Activated B cell treated with CpG ODN at 0.5 μM for 24 hours (primary cell): ENCODE measurements around the gene TMEM219. TPM values are rescaled to one million over a fixed set of nuclear protein-coding genes. Genes with fewer than 3 reads are reported as not detected.
"Not testable (repeated sequence)": the region's sequence is repeated elsewhere in the genome, so short reads cannot be mapped to it uniquely, and the experiment has no call there.

Experiments
- ATAC-seq: fragments of 200-7000 bp; cut with Tn5 transposase; one replicate; pipeline ENCODE4 v1.10.0; 2021; ENCODE audit warnings: low read depth, mild to moderate bottlenecking, moderate library complexity
- CTCF ChIA-PET: fragments of 350-600 bp; sonication (Branson Sonifier 250); formaldehyde crosslinking; loops from one replicate; lab custom pipeline; 2021; ENCODE audit warnings: antibody characterized with exemption; lab: Charles Lee
- POLR2A ChIA-PET: fragments of 350-600 bp; sonication (Branson Sonifier 250); formaldehyde crosslinking; loops from one replicate; lab custom pipeline; 2021; ENCODE audit warnings: antibody characterized with exemption; lab: Charles Lee
- DNase-seq: peaks from one replicate; pipeline ENCODE4 v3.0.0; 2022
- H3K27ac Mint-ChIP-seq: one replicate; pipeline ENCODE4 v1.8.0; 2020; ENCODE audit warnings: mixed read lengths
- H3K27me3 Mint-ChIP-seq: one replicate; pipeline ENCODE4 v1.8.0; 2021; ENCODE audit warnings: mixed read lengths
- H3K36me3 Mint-ChIP-seq: one replicate; pipeline ENCODE4 v1.8.0; 2021; ENCODE audit warnings: low read depth, mixed read lengths
- H3K4me1 Mint-ChIP-seq: one replicate; pipeline ENCODE4 v1.8.0; 2021; ENCODE audit warnings: mixed read lengths
- H3K4me3 Mint-ChIP-seq: one replicate; pipeline ENCODE4 v1.8.0; 2020; ENCODE audit warnings: mild to moderate bottlenecking, mixed read lengths
- H3K9me3 Mint-ChIP-seq: one replicate; pipeline ENCODE4 v1.8.0; 2020; ENCODE audit warnings: mixed read lengths
- CTCF ChIP-seq: fragments of 200-600 bp; IDR thresholded peaks from one replicate; pipeline ENCODE4 v1.8.0; 2022; ENCODE audit warnings: antibody characterized with exemption, mild to moderate bottlenecking
- intact Hi-C: fragments of 100-400 bp; cut with micrococcal nuclease; formaldehyde crosslinking; loops from one replicate; pipeline ENCODE4 v1.15.1; 2024
- total RNA-seq: library from RNA; stranded (reverse); gene quantifications from 2 replicates; pipeline ENCODE4 v1.2.3, GENCODE V29; 2022

TMEM219 gene
- total RNA-seq, 1 donor from 2014 or later, result 50.3 TPM

GRCh38 chr16:29925105-29925756 is 36.6 kb upstream of the TMEM219 start:
- no peaks in the 10 kb centered on the region for H3K9me3 Mint-ChIP-seq
- peaks cover 35% of the 10 kb centered on the region for H3K36me3 Mint-ChIP-seq
- ATAC-seq (no peak), DNase-seq (no peak)
- ChIA-PET CTCF (interaction anchor here (1.1 to 1.2 kb wide), 3 partner anchors 37 to 81 kb away, joined by 3 to 4 read pairs (median 3); partner anchors contain the start of genes TAOK2 and TMEM219), POLR2A (interaction anchor here (0.6 to 3.5 kb wide), 16 partner anchors 9 to 1149 kb away, joined by 3 to 30 read pairs (median 6); partner anchors contain the start of genes ALDOA, CDIPT, HIRIP3 and INO80E)
- no peaks in the 10 kb centered on the region for H3K27me3 Mint-ChIP-seq
- TF ChIP-seq CTCF, result no peak
- intact Hi-C loops, result no loop called here
- peak overlapping the region; percentile 94 for H3K4me3 Mint-ChIP-seq
- H3K27ac Mint-ChIP-seq, result peak overlapping the region; percentile 81
- peaks cover 31% of the 10 kb centered on the region for H3K4me1 Mint-ChIP-seq

GRCh38 chr16:29925781-29926710 is 35.8 kb upstream of the TMEM219 start, which contains the start of gene KCTD13:
Gene KCTD13, minus strand, starts transcription at chr16:29926226. Its CDS starts 193 bp downstream, at chr16:29926033.
- peaks cover 27% of the 10 kb centered on the region for H3K36me3 Mint-ChIP-seq
- H3K27ac Mint-ChIP-seq, result peak within 1 kb of the TSS; percentile 94
- ATAC-seq (peak; percentile 90), DNase-seq (peak; percentile 100)
- H3K4me3 Mint-ChIP-seq, result peak within 1 kb of the TSS; percentile 94
- no peaks in the 10 kb centered on the region for H3K27me3 Mint-ChIP-seq
- peaks cover 28% of the 10 kb centered on the region for H3K4me1 Mint-ChIP-seq
- POLR2A ChIA-PET, result interaction anchor here (0.6 to 3.5 kb wide), 29 partner anchors 9 to 1148 kb away, joined by 3 to 30 read pairs (median 5); partner anchors contain the start of genes ALDOA, ASPHD1, CD19 and CDIPT
- intact Hi-C loops, result loop anchor here (1.0 kb wide), 5 partner anchors 26 to 70 kb away; partner anchors contain the start of genes ASPHD1, CDIPT, INO80E and TAOK2
- CTCF ChIA-PET, result interaction anchor here (1.1 to 1.2 kb wide), 3 partner anchors 36 to 80 kb away, joined by 3 to 4 read pairs (median 3); partner anchors contain the start of genes TAOK2 and TMEM219
- no peaks in the 10 kb centered on the region for H3K9me3 Mint-ChIP-seq
- TF ChIP-seq CTCF, result no peak

GRCh38 chr16:29926711-29927052 is 35.2 kb upstream of the TMEM219 start:
- H3K27me3 Mint-ChIP-seq, result no peaks in the 10 kb centered on the region
- peaks cover 21% of the 10 kb centered on the region for H3K36me3 Mint-ChIP-seq
- H3K27ac Mint-ChIP-seq, result peak overlapping the region; percentile 94
- DNase-seq (no peak), ATAC-seq (no peak)
- no peaks in the 10 kb centered on the region for H3K9me3 Mint-ChIP-seq
- H3K4me1 Mint-ChIP-seq, result peaks cover 28% of the 10 kb centered on the region
- peak overlapping the region; percentile 94 for H3K4me3 Mint-ChIP-seq
- intact Hi-C loops, result loop anchor here (1.0 kb wide), 5 partner anchors 26 to 70 kb away; partner anchors contain the start of genes ASPHD1, CDIPT, INO80E and TAOK2
- TF ChIP-seq CTCF, result no peak
- CTCF ChIA-PET, result interaction anchor here (1.2 kb wide), 2 partner anchors 47 to 79 kb away, joined by 3 to 4 read pairs; partner anchors contain the start of gene TAOK2
- POLR2A ChIA-PET, result interaction anchor here (0.7 to 3.5 kb wide), 23 partner anchors 10 to 1147 kb away, joined by 3 to 30 read pairs (median 5); partner anchors contain the start of genes ALDOA, ASPHD1, CD19 and CDIPT

- no peak for TF ChIP-seq CTCF
- no peaks in the 10 kb centered on the region for H3K9me3 Mint-ChIP-seq
- CTCF ChIA-PET, result no interaction called here
- H3K4me1 Mint-ChIP-seq, result peaks cover 28% of the 10 kb centered on the region
- peak overlapping the region; percentile 94 for H3K4me3 Mint-ChIP-seq
- DNase-seq, result no peak
- H3K27me3 Mint-ChIP-seq, result no peaks in the 10 kb centered on the region
- H3K27ac Mint-ChIP-seq, result peak overlapping the region; percentile 94
- intact Hi-C loops, result no loop called here
- peaks cover 18% of the 10 kb centered on the region for H3K36me3 Mint-ChIP-seq
- POLR2A ChIA-PET, result interaction anchor here (0.7 to 3.5 kb wide), 15 partner anchors 11 to 164 kb away, joined by 3 to 30 read pairs (median 7); partner anchors contain the start of genes ALDOA, CDIPT, HIRIP3 and INO80E
- ATAC-seq, result no peak
Measured at GRCh38 chr16:29927070-29927905, 34.6 kb upstream of the TMEM219 start.

GRCh38 chr16:29931750-29932149 is 30.1 kb upstream of the TMEM219 start:
- H3K4me1 Mint-ChIP-seq, H3K36me3 Mint-ChIP-seq, DNase-seq, intact Hi-C loops, ATAC-seq, H3K27me3 Mint-ChIP-seq, H3K27ac Mint-ChIP-seq, H3K4me3 Mint-ChIP-seq, H3K9me3 Mint-ChIP-seq, POLR2A ChIA-PET, CTCF ChIA-PET: not testable (repeated sequence)
